HepG2 (cell line): ENCODE results near the gene TAC3. TPM values are rescaled to one million over a fixed set of nuclear protein-coding genes. Genes with fewer than 3 reads are reported as not detected.

Experiments used
- ATAC-seq: fragments of 200-7000 bp; cut with Tn5 transposase; 3 replicates; pipeline ENCODE4 v1.9.1; 2020; ENCODE audit warnings: mild to moderate bottlenecking, moderate library complexity
- BruUV-seq: library from RNA; stranded (reverse); fragments of 400-500 nt; replicated peaks from 2 replicates; lab custom pipeline; 2021; lab: Mats Ljungman, UMichigan
- CTCF ChIA-PET: fragments of 300-600 bp; formaldehyde crosslinking; extraction: SDS; loops from one replicate; lab custom pipeline; 2021; ENCODE audit warnings: low total read pairs, inconsistent platforms, low intra/inter-chr PET ratio; lab: Yijun Ruan, JAX
- POLR2A ChIA-PET: fragments of 350-600 bp; sonication (Branson Sonifier 250); formaldehyde crosslinking; loops from one replicate; lab custom pipeline; 2020; ENCODE audit warnings: antibody characterized with exemption, inconsistent platforms; lab: Yijun Ruan, JAX
- DNase-seq: peaks from one replicate; pipeline ENCODE4 v3.0.0-alpha.2; 2015; ENCODE audit warnings: low spot score
- FAIRE-seq: peaks from 3 replicates; lab custom pipeline; 2011; peaks lifted over from hg19 to GRCh38; lab: Jason Lieb, UNC
- H2AFZ ChIP-seq: one replicate; pipeline ENCODE4 v1.6.1; 2011; ENCODE audit warnings: low read length, inconsistent platforms
- H3K27ac ChIP-seq: fragments of 300-600 bp; 3 replicates; pipeline ENCODE4 v1.8.0; 2011; ENCODE audit warnings: mixed run types, mild to moderate bottlenecking, mixed read lengths, low read length, inconsistent platforms; ENCODE audit not compliant: insufficient read depth; ENCODE audit errors: extremely low read length
- H3K27me3 ChIP-seq, 2 experiments: fragments of 200-600 bp in 1 of 2; 2 replicates in 1 of 2; 3 replicates in 1 of 2; pipeline versions ENCODE4 v1.6.0 to v1.8.0; 2011; ENCODE audit warnings: low read length in 2 of 2, mild to moderate bottlenecking in 2 of 2, moderate library complexity in 2 of 2, inconsistent platforms in 1 of 2; ENCODE audit not compliant: insufficient read depth in 2 of 2, control insufficient read depth in 1 of 2
- H3K36me3 ChIP-seq, 2 experiments: fragments of 200-600 bp in 1 of 2; replicated peaks in 1 of 2; 2 replicates in 1 of 2; 3 replicates in 1 of 2; pipeline versions ENCODE4 v1.5.1 to v1.8.0; 2011; ENCODE audit warnings: low read length in 2 of 2, inconsistent platforms in 1 of 2; ENCODE audit not compliant: insufficient read depth in 2 of 2, control insufficient read depth in 1 of 2
- H3K4me1 ChIP-seq: 2 replicates; pipeline ENCODE4 v1.5.1; 2012; ENCODE audit warnings: low read length, inconsistent platforms; ENCODE audit not compliant: insufficient read depth
- H3K4me2 ChIP-seq: 2 replicates; pipeline ENCODE4 v1.6.0; 2011; ENCODE audit warnings: low read depth, low read length, inconsistent platforms
- H3K4me3 ChIP-seq, 3 experiments: fragments of 200-600 bp in 1 of 3; sonication (generic), shearing (Covaris generic) in 1 of 3; replicated peaks in 1 of 3; 2 replicates each; pipeline ENCODE4 v1.5.1; 2011 to 2016; ENCODE audit warnings: low read length in 3 of 3, inconsistent platforms in 2 of 3, low read depth in 2 of 3, mild to moderate bottlenecking in 2 of 3, control low read depth in 1 of 3, mixed read lengths in 1 of 3; ENCODE audit not compliant: insufficient read depth in 1 of 3
- H3K79me2 ChIP-seq: one replicate; pipeline ENCODE4 v1.6.1; 2011; ENCODE audit warnings: low read length, inconsistent platforms; ENCODE audit not compliant: insufficient read depth
- H3K9ac ChIP-seq: 2 replicates; pipeline ENCODE4 v1.6.0; 2011; ENCODE audit warnings: mild to moderate bottlenecking, low read depth, low read length, inconsistent platforms; ENCODE audit not compliant: insufficient read depth
- H3K9me3 ChIP-seq: 2 replicates; pipeline ENCODE4 v1.5.1; 2012; ENCODE audit warnings: mild to moderate bottlenecking, low read length
- H4K20me1 ChIP-seq: 2 replicates; pipeline ENCODE4 v1.6.0; 2011; ENCODE audit warnings: inconsistent platforms, mild to moderate bottlenecking, low read length, moderate library complexity; ENCODE audit not compliant: insufficient read depth
- ADNP ChIP-seq: sonication (generic); formaldehyde crosslinking; IDR thresholded peaks from 2 replicates; pipeline ENCODE4 v1.4.0; 2020; ENCODE audit warnings: missing genetic modification reagents
- DPF2 ChIP-seq: sonication (generic); formaldehyde crosslinking; IDR thresholded peaks from 2 replicates; pipeline ENCODE4 v1.4.0; 2020; ENCODE audit warnings: mild to moderate bottlenecking, low read depth, missing genetic modification reagents, borderline replicate concordance
- HNF4A ChIP-seq: sonication (generic); formaldehyde crosslinking; IDR thresholded peaks from 2 replicates; pipeline ENCODE4 v1.4.0; 2020; ENCODE audit warnings: missing genetic modification reagents
- KAT2B ChIP-seq: fragments of 150-350 bp; IDR thresholded peaks from 2 replicates; pipeline ENCODE4 v1.6.1; 2014; ENCODE audit warnings: low read depth, low read length, borderline replicate concordance
- NCOR1 ChIP-seq: fragments of 200-600 bp; sonication (generic); IDR thresholded peaks from 2 replicates; pipeline ENCODE4 v1.7.0; 2017; ENCODE audit warnings: antibody characterized with exemption, low read length, borderline replicate concordance
- NFYC ChIP-seq: IDR thresholded peaks from 2 replicates; pipeline ENCODE4 v1.6.1; 2016; ENCODE audit warnings: missing genetic modification reagents, missing compliant biosample characterization
- ZNF468 ChIP-seq: sonication (generic); formaldehyde crosslinking; IDR thresholded peaks from 2 replicates; pipeline ENCODE4 v1.8.0; 2022; ENCODE audit warnings: mild to moderate bottlenecking, moderate library complexity, missing genetic modification reagents
- ZNF510 ChIP-seq: sonication (generic); formaldehyde crosslinking; IDR thresholded peaks from 2 replicates; pipeline ENCODE4 v1.4.0; 2020; ENCODE audit warnings: low read depth, mild to moderate bottlenecking, missing genetic modification reagents
- WGBS: methylation state at CpG from one replicate; pipeline ENCODE4 v1.1.6; 2017; ENCODE audit warnings: low lambda C conversion rate; 5-methylcytosine and 5-hydroxymethylcytosine counted together
- in situ Hi-C: cut with HindIII; loops from 2 replicates; pipeline ENCODE4 v1.10.0; 2017; ENCODE audit warnings: low pct_unique_long_range_greater_than_20kb; ENCODE audit not compliant: extremely low pct_ligation_motif_present
- intact Hi-C: fragments of 100-400 bp; cut with micrococcal nuclease; formaldehyde crosslinking; loops from one replicate; pipeline ENCODE4 v1.10.0; 2022; ENCODE audit not compliant: unreplicated experiment
- polyA plus RNA-seq, 8 experiments: library from polyadenylated mRNA; depleted of rRNA in 3 of 8; stranded (reverse) in 7 of 8; unstranded in 1 of 8; fragments of >200 nt; fragmentation: Illumina TruSeq in 4 of 8; extraction: Trizol in 4 of 8; gene quantifications; 2 replicates each; pipeline versions ENCODE4 v1.2.1 to v1.2.3, GENCODE V29; 2011 to 2016; ENCODE audit warnings: low read depth in 4 of 8, missing spikeins in 1 of 8, mixed read lengths in 1 of 8; ENCODE audit not compliant: insufficient read depth in 1 of 8
- total RNA-seq, 5 experiments: library from RNA; depleted of rRNA; stranded (reverse); fragments of >200 nt; fragmentation: Illumina TruSeq; extraction: Trizol; gene quantifications; 2 replicates each; pipeline ENCODE4 v1.2.3, GENCODE V29; 2016; ENCODE audit warnings: low read depth in 1 of 5
- TF ChIP-seq, protein P1 (sequence below): sonication (generic); formaldehyde crosslinking; IDR thresholded peaks from 2 replicates; pipeline ENCODE4 v1.5.0; 2020; ENCODE audit warnings: mild to moderate bottlenecking, low read depth, missing genetic modification reagents, borderline replicate concordance
- TF ChIP-seq, protein P2 (sequence below): sonication (generic); formaldehyde crosslinking; IDR thresholded peaks from 2 replicates; pipeline ENCODE4 v1.5.1; 2020; ENCODE audit warnings: mild to moderate bottlenecking, missing genetic modification reagents, moderate library complexity

Gene TAC3
- total and polyA plus RNA-seq, 2 of the 13 experiments (the other 11 are each of a cell fraction or from before 2014, with no cell fraction given), result 0.13 to 0.15 TPM

- CTCF ChIA-PET, result no interaction called here
- Histone ChIP-seq H3K4me3 (no peak overlapping the region), H3K27me3 (no peaks in the 10 kb centered on the region; a peak in 1 of 5 replicates), H3K4me1 (peaks cover 15% of the 10 kb centered on the region; the same call in 1 of the 2 replicates), H3K9me3 (no peaks in the 10 kb centered on the region), H4K20me1 (no peaks in the 10 kb centered on the region), H3K27ac (no peak overlapping the region), H2AFZ (no peak overlapping the region), H3K9ac (no peak overlapping the region), H3K4me2 (no peak overlapping the region), H3K79me2 (no peaks in the 10 kb centered on the region), H3K36me3 (no peaks in the 10 kb centered on the region)
- no peak for FAIRE-seq
- in situ Hi-C loops, result no loop called here
- intact Hi-C loops, result no loop called here
- POLR2A ChIA-PET, result no interaction called here
- ATAC-seq, result no peak
- WGBS, result 88% methylated on average over 5 of the region's 10 CpGs
- no peak for DNase-seq
- no peak for TF ChIP-seq ZNF468 (CRISPR knock-in tag)
- TF ChIP-seq, protein P1, sequence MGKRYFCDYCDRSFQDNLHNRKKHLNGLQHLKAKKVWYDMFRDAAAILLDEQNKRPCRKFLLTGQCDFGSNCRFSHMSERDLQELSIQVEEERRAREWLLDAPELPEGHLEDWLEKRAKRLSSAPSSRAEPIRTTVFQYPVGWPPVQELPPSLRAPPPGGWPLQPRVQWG (CRISPR knock-in tag), result no peak
- no peak for TF ChIP-seq HNF4A (CRISPR knock-in tag)
- no peak for TF ChIP-seq DPF2
- TF ChIP-seq NCOR1, result no peak
- TF ChIP-seq ZNF510, result no peak
- TF ChIP-seq ADNP (CRISPR knock-in tag), result no peak
- TF ChIP-seq NFYC (CRISPR knock-in tag), result no peak
- TF ChIP-seq, protein P2, sequence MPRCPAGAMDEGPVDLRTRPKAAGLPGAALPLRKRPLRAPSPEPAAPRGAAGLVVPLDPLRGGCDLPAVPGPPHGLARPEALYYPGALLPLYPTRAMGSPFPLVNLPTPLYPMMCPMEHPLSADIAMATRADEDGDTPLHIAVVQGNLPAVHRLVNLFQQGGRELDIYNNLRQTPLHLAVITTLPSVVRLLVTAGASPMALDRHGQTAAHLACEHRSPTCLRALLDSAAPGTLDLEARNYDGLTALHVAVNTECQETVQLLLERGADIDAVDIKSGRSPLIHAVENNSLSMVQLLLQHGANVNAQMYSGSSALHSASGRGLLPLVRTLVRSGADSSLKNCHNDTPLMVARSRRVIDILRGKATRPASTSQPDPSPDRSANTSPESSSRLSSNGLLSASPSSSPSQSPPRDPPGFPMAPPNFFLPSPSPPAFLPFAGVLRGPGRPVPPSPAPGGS (CRISPR knock-in tag), result no peak
- no peak for TF ChIP-seq KAT2B
- no TSS peak for BruUV-seq
These were observed 22.0 kb downstream of the TAC3 start for GRCh38 chr12:56994231-56994746.
